ENCODE results near the gene MAGI2. TPM values are rescaled to one million over a fixed set of nuclear protein-coding genes. Genes with fewer than 3 reads are reported as not detected.

Gene MAGI2
- total and polyA plus RNA-seq, 2 of the 13 experiments (the other 11 are each of a cell fraction or from before 2014, with no cell fraction given), result 1.5 to 3.8 TPM

DNA sequence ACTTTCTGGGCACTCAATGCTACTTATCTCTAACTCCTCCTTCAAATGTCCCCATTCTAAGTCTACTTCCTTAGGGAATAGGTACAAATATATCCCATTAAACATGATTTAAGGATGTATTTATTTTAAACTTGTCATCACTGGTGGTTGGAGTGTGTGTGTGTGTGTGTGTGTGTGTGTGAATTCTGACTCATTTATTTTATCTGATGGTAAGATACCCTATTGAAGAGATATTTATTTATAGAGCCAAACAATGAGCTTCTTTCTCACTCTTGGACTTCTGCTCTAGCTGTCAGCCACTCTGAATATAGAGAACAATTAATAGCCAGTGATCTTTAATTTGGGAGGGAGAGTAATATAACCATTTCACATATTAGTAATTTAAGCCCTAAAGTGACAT, 17.8 kb upstream of the MAGI2 start:
- no peak overlapping the region for H2AFZ ChIP-seq (ENCODE audit: low read length)
- FAIRE-seq, result no peak
- intact Hi-C loops (cut with micrococcal nuclease; ENCODE audit: unreplicated experiment), result no loop called here
- no peak overlapping the region for H3K4me3 ChIP-seq (replicated peaks in 1 of 3; ENCODE audit: insufficient read depth in 1 of 3, low read depth in 2 of 3, low read length in 3 of 3)
- BruUV-seq (replicated peaks), result no TSS peak
- no peak for TF ChIP-seq EEA1 (CRISPR knock-in tag; IDR thresholded peaks at IDR 0.05; ENCODE audit: borderline replicate concordance)
- TF ChIP-seq TARDBP (CRISPR knock-in tag; IDR thresholded peaks at IDR 0.05), result no peak
- no peak for TF ChIP-seq MNT (IDR thresholded peaks at IDR 0.05)
- TF ChIP-seq, protein P1, sequence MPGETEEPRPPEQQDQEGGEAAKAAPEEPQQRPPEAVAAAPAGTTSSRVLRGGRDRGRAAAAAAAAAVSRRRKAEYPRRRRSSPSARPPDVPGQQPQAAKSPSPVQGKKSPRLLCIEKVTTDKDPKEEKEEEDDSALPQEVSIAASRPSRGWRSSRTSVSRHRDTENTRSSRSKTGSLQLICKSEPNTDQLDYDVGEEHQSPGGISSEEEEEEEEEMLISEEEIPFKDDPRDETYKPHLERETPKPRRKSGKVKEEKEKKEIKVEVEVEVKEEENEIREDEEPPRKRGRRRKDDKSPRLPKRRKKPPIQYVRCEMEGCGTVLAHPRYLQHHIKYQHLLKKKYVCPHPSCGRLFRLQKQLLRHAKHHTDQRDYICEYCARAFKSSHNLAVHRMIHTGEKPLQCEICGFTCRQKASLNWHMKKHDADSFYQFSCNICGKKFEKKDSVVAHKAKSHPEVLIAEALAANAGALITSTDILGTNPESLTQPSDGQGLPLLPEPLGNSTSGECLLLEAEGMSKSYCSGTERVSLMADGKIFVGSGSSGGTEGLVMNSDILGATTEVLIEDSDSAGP (CRISPR knock-in tag; IDR thresholded peaks at IDR 0.05; ENCODE audit: borderline replicate concordance), result no peak
- TF ChIP-seq TERF1 (CRISPR knock-in tag; IDR thresholded peaks at IDR 0.05), result no peak
- no peak for TF ChIP-seq KLF11 (CRISPR knock-in tag; IDR thresholded peaks at IDR 0.05)
- no peak for TF ChIP-seq NCOA2 (CRISPR knock-in tag; IDR thresholded peaks at IDR 0.05)
- no peak for TF ChIP-seq DR1 (CRISPR knock-in tag; IDR thresholded peaks at IDR 0.05)
- TF ChIP-seq CEBPZ (IDR thresholded peaks at IDR 0.05; ENCODE audit: low read length), result no peak
- no peak overlapping the region for H3K27ac ChIP-seq (ENCODE audit: extremely low read length, insufficient read depth, low read length)
- H3K27me3 ChIP-seq (ENCODE audit: control insufficient read depth in 1 of 2, insufficient read depth in 2 of 2, low read length in 2 of 2), result no peaks in the 10 kb centered on the region
- ChIA-PET CTCF (ENCODE audit: low intra/inter-chr PET ratio, low total read pairs) (no interaction called here), POLR2A (no interaction called here)
- no peaks in the 10 kb centered on the region for H4K20me1 ChIP-seq (ENCODE audit: insufficient read depth, low read length)
- no peak for ATAC-seq
- no peak for DNase-seq (ENCODE audit: low spot score)
- no peaks in the 10 kb centered on the region for H3K4me1 ChIP-seq (ENCODE audit: insufficient read depth, low read length)
- no peak overlapping the region for H3K9ac ChIP-seq (ENCODE audit: insufficient read depth, low read depth, low read length)
- in situ Hi-C loops (cut with HindIII; ENCODE audit: extremely low pct_ligation_motif_present, low pct_unique_long_range_greater_than_20kb), result no loop called here
- H3K36me3 ChIP-seq (replicated peaks in 1 of 2; ENCODE audit: control insufficient read depth in 1 of 2, insufficient read depth in 2 of 2, low read length in 2 of 2), result no peaks in the 10 kb centered on the region
- H3K4me2 ChIP-seq (ENCODE audit: low read depth, low read length), result no peak overlapping the region
- no peaks in the 10 kb centered on the region for H3K79me2 ChIP-seq (ENCODE audit: insufficient read depth, low read length)
- no peaks in the 10 kb centered on the region for H3K9me3 ChIP-seq (ENCODE audit: low read length)
